SKM-1 treated with dmso at 0.1 percent for 144 hours (cell line): Measurements from ENCODE around the gene ESAM.

Source experiments
- DNase-seq: peaks from one replicate; lab custom pipeline; 2025; ENCODE audit not compliant: unreplicated experiment; lab: John Stamatoyannopoulos, UW

Gene ESAM

GRCh38 chr11:124753624-124754023, 8.5 kb downstream of the ESAM start:
- DNase-seq = no peak

GRCh38 chr11:124753205-124753604, 8.9 kb downstream of the ESAM start:
- peak; percentile 38 for DNase-seq

- DNase-seq = no peak
Measured at GRCh38 chr11:124752471-124753102, 9.5 kb downstream of the ESAM start.

- no peak for DNase-seq
Measured at GRCh38 chr11:124751741-124752470, 10.2 kb downstream of the ESAM start, which contains the start of gene VSIG2. VSIG2 (minus strand) TSS chr11:124752255; CDS start chr11:124752137, 118 bp downstream.

- DNase-seq = no peak
Measured at GRCh38 chr11:124751391-124751740, 10.7 kb downstream of the ESAM start.

GRCh38 chr11:124749912-124750311, 12.2 kb downstream of the ESAM start:
- no peak for DNase-seq

- DNase-seq = peak; percentile 26
Measured at GRCh38 chr11:124748481-124749343, 13.4 kb downstream of the ESAM start.

- DNase-seq = no peak
Measured at GRCh38 chr11:124748100-124748418, 14.0 kb downstream of the ESAM start.

GRCh38 chr11:124747406-124748099, 14.5 kb downstream of the ESAM start:
- no peak for DNase-seq

- DNase-seq = no peak
Measured at GRCh38 chr11:124746621-124747243, 15.4 kb downstream of the ESAM start.

- DNase-seq = no peak
Measured at GRCh38 chr11:124745835-124746620, 16.1 kb downstream of the ESAM start.

- DNase-seq = no peak
Measured at GRCh38 chr11:124745270-124745834, 16.7 kb downstream of the ESAM start.

- no peak for DNase-seq
Measured at GRCh38 chr11:124743050-124743449, 19.0 kb downstream of the ESAM start.

- DNase-seq = no peak
Measured at GRCh38 chr11:124742555-124742954, 19.5 kb downstream of the ESAM start.

GRCh38 chr11:124740277-124740882, 21.7 kb downstream of the ESAM start:
- peak; percentile 80 for DNase-seq

- peak; percentile 89 for DNase-seq
Measured at GRCh38 chr11:124739479-124740276, 22.4 kb downstream of the ESAM start, which contains the start of gene NRGN. NRGN (plus strand) TSS chr11:124739942; CDS start chr11:124740085, 143 bp downstream.

GRCh38 chr11:124738713-124739478, 23.2 kb downstream of the ESAM start:
- no peak for DNase-seq
